GM20431 (cell line): Measurements from ENCODE around the gene GRIA4.
"Not testable (repeated sequence)": the region's sequence is repeated elsewhere in the genome, so short reads cannot be mapped to it uniquely, and the experiment has no call there.

ENCODE experiments used
- in situ Hi-C: fragments of 300-500 bp; cut with MseI, MboI; formaldehyde crosslinking; loops from one replicate; pipeline ENCODE4 v1.15.0; 2020; ENCODE audit warnings: low sequenced_read_pairs; ENCODE audit not compliant: unreplicated experiment

The GRIA4 gene

DNA sequence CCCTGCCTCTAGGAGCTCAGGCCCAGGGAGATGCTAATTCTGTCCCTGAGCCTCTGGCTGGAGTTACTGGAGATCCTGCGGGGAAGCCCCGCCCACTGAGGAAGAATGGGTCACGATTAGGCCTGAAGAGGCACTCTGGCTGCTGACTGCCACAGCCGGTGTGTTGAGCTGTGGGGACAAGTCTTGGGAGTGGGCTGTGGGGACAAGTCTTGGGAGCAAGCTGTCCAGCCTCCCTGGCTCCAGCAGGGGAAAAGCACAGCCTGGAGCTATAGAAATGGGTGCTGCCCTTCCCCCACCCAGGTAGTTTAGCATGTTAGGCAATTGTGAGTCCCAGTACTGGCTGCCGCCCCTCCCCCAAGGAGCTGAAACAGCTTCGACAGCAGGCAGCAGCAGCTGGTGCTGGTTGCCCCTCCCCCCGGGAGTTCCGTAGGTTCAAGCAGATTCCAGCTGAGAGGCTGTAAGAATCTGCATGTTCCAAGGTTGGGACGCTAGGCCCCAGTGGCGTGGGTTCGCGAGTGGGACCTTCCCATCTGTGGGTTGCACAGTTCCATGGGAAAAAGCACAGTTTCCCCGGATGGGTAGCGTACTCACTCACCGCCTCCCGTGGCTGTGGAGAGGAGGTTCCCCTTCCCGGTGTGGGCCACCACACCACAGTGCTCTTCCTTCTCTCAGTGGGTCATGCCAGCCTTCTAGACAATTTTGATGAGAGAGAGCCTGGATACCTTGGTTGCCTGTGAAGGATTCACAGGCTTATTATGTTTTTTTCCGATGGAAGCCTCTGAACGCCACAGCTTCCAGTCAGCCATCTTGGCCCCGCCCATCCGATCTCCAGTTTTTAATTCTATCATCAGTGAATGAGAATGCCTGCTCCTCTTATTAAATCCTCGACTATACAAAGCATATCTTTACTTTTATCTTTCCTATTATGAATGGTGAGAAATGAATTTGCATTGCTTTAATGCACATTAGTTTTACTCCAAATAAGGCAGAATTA lies 350.7 kb downstream of the GRIA4 start:
- in situ Hi-C loops, result no loop called here

DNA sequence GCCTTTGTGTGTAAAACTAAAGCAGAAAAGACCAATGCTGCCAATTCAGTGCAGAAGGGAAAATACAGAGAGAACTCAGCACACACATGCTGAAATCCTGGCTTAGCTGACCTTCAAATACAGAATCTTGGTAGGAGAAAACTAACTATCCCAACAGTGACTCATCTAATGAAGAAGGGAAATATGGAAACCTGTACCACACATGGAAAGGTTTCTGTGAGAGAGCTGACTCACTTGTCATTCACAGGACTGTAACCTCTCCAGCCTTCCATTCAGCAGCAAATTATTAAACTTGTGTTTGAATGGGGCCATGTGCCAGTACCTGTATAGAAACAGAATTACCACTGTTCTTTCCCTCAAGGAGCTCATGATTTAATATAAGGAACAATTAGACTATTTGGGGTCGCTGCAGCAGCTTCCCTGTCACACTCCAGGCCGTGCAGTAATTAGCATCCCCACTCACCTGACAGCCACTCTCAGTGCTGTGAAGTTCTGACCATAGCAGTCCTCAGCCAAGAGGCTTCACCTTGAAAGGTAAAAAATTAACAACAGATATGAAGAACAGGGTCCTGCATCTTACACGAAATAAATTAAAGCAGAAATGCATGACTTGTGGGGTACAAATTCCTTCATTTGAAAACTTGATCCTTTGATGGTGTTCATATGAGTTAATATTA lies 358.3 kb downstream of the GRIA4 start:
- in situ Hi-C loops, result no loop called here

DNA sequence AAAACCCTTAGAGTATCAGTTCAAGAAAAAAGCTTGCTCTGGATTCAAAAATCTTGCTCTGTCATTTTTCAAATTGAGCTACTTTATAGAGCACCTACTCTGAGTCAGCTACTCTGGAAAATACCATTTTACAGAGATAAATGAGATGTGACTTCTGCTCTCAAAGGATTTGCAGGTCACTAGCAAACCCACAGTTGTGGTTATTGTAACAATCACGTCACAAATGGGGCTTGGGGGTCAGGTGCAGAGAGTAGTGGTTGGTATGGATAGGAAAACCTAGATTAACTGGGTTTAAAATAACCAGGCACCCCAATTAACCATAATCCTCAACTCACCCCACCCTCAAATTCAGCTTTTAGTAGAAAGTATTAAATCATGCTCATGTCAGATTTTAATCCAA lies 359.9 kb downstream of the GRIA4 start:
- in situ Hi-C loops, result no loop called here

- in situ Hi-C loops, result no loop called here
These were observed 365.3 kb downstream of the GRIA4 start for GRCh38 chr11:105975128-105975527.

DNA sequence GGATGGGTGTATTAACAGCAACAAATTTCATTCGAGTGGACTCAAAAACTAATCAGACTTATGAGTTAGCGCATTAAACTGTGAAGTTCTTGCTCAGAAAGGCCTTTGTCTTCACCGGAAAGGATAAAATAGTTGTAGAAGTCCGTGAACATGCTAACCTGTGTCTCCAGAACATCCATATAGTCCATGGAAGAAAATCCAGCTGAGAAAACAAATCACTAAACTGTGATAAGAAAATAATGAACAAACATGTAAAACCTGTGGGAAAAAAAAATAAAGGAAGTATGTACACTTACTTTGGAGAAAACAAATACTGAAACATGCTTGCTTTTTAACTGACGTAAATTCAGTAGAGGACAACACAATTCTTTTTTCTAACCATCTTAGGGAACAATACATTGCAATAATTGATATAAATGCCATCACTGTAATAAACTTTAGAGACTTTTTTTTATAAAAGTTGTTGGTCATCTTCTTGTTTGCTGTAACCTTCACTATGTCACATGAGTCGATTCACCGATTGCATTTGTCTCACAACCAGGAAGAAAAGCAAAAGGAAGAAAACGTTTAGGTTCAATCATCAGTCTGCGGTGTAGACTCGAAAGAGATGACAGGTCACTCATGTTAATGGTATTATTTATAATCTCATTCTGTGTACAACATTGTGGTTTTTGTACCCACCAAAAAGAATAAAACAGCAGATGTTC lies 370.3 kb downstream of the GRIA4 start:
- in situ Hi-C loops, result no loop called here

DNA sequence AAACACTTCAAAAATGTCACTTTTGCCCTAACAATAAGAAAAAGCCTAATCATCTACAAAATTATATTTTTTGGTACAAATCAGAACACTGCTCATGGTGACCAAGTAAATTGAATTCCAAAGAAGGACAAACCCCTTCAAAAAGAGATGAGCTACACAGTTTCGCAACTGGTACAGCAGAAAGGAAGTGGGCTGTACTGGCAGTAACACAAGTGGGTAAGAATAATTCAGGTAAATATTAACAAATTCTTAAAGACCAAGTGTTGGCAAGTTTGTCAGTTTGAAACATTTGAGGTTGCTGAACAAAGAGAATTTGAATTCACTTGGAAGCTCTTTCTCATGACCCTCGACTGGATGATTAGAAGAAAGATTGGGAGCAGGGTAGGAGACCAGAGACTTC lies 376.7 kb downstream of the GRIA4 start:
- in situ Hi-C loops, result no loop called here

DNA sequence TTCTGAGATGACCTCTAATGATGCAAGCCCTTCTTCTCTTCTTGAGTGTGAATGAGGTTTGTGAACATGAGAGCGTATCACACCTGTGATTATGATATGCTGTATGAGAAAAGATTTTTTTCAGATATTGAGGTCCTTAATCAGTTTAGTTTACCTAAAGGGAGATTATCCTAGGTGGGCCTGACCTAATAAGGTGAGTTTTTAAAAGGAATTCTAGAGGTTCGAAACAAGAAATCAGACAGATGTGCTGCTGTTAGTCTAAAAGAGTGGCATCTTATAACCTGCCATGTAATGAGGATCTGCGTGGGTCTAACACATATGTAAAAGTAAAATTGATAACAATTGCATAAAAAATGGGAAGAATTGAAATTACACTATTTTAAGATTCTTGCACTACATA lies 378.3 kb downstream of the GRIA4 start:
- in situ Hi-C loops, result no loop called here

DNA sequence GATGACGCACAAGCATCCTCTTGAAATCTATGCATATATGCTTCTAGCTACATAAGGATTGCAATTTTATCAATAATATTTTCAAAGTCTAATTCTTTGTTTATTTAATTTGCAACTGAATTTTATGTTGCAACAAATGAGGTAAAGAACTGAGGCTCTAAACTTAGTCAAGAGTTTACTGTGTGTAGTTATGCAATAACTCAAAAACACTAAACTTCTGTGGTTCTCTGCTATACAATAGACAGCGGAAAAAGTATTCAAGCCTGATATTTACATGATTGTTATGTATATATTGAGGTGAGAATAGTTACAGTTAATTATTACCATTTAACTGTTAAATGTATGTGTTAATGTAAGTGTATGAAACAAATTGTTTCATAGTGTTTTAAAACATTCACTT lies 379.3 kb downstream of the GRIA4 start:
- in situ Hi-C loops, result no loop called here

GRCh38 chr11:105991888-105992287 lies 382.0 kb downstream of the GRIA4 start:
- in situ Hi-C loops, result no loop called here

DNA sequence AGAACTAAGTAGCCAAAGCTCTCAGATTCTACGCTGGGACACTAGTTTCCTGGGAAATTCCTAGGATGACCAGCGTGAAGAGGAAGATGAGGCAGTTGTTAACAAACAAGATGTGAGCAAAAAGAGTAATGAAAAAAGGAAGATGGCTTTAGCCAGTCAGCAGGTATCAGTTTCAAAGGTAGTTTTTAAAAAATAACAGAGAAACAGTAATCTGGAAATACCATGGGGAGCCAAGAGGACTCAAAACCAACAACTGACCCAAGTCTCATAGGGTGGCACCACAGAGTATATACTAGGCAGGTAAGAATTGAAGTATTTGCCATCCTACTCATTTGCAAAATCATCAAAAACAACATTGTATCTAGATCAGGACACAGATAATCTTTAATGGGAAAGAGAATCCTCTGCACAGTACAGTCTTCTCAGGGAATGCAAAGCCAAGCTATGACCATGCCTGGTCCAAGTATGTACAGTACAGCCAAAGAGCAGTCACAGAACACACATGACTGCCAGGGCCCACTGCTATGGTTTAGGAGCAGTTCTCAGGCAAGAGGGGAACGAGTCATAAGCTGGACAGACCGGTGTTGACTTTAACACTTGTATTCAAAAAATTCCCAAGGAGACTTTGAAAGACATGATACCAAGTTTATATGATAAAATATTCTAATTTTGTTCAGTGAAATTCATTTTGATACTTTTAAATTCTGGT lies 391.6 kb downstream of the GRIA4 start:
- in situ Hi-C loops, result no loop called here

DNA sequence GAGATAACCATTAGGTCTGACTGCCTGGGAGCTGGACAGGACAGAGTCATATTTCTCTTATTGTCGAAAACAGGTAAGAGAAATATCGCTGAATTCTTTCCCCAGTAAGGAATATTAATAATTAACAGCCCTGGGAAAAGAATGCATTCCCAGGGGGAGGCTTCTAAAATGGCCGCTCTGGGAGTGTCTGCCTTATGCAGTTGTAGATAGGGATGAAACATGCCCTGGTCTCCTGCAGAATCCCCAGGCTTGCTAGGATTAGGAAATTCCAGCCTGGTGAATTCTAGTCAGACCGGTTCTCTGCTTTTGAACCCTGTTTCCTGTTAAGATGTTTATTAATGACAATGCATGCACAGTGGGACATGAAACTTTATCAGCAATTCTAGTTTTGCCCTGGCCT lies 393.2 kb downstream of the GRIA4 start:
- in situ Hi-C loops, result not testable (repeated sequence)

DNA sequence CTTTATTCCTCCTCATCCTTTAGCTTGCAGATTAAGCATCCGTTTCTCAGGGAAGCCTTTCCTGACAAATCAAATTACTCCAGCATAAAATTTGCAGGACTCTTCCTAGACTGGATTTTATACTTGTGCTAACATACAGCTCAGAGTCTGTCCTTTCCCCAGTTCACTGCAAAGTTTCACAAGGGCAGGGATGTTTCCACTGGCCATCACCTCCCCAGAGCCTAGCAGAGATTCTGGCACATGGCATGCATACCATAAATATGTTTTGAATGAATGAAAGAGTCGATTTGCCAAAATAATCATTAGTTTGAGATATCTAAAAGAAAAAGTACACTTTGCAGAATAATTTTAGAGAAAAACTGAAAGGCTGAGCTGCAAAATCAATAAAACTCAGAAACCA lies 401.6 kb downstream of the GRIA4 start:
- in situ Hi-C loops, result no loop called here

GRCh38 chr11:106012744-106013143 lies 402.9 kb downstream of the GRIA4 start:
- in situ Hi-C loops, result no loop called here

DNA sequence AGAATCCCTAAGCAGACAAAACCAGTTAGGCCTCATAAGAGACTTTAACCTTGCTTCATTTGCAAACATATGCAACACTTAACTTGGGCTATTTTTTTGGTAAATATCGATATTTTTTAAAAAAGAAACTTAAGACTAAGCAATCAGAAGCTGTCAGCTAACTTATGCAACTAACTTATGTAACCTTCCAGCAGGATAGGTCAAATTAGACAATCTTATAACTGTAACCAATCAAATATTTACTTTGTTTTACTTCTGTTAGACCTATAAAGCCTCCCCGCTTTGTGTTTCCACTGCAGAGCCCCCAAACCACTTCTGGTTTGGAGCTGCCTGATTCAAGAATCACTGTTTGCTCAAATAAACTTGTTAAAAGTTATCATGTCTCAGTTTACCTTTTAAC lies 404.2 kb downstream of the GRIA4 start:
- in situ Hi-C loops, result no loop called here

GRCh38 chr11:106014620-106015019 lies 404.7 kb downstream of the GRIA4 start:
- in situ Hi-C loops, result no loop called here

DNA sequence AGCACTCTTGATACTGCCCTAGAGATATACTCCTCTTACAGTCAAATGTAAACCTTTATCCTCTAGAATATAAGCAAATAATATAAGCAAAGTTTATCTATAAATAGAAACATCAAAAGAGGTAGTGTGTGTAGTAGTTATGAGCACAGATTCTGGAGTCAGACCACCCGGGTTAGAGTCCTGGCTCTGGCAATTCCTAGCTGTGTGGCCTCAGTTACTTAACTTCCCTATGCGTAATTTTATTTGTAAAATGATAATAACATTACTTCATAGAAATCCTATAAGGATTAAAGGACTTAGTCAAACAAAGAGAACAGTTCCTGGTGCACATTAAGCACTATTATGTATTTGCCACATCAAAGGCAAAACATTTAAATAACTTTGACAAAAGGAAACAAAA lies 405.2 kb downstream of the GRIA4 start:
- in situ Hi-C loops, result no loop called here

- in situ Hi-C loops, result no loop called here
These were observed 407.2 kb downstream of the GRIA4 start for GRCh38 chr11:106017093-106017492.

DNA sequence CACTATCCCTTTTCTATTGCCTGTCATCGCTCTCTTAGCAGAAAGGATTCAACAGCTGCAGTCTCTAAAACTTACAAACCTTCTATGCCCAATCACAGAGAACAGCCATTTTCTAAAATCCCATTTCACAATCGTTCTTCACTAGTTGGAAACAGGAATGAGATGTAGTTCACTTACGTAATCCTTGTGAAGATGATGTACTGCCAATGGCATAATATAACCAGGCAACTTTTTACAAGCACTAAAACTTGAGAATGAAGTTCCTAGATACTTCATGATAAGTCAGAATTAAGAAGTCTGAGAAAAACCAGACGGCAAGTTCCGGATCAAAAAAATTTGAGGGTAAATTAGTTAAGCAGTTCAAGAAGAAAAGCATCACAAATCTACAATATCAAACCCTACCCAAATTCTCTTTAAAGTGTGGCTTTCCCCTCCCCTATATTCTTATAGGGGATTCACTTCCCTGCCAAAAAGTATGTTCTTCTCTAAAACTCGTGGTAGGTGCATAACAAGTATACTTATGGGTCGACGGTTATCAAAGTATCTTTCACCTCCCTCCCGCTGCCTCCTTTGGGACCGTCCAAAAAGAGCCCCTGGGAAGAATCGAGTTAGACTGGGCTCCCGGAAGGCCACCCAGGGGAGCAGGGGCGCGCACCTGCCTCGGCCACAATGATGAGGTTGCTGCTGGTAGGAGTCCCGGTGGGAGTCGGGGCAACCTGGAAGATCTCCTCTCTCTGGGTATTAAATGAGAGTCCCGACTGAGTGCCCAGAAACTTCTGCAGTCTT lies 411.5 kb downstream of the GRIA4 start:
- in situ Hi-C loops, result no loop called here

DNA sequence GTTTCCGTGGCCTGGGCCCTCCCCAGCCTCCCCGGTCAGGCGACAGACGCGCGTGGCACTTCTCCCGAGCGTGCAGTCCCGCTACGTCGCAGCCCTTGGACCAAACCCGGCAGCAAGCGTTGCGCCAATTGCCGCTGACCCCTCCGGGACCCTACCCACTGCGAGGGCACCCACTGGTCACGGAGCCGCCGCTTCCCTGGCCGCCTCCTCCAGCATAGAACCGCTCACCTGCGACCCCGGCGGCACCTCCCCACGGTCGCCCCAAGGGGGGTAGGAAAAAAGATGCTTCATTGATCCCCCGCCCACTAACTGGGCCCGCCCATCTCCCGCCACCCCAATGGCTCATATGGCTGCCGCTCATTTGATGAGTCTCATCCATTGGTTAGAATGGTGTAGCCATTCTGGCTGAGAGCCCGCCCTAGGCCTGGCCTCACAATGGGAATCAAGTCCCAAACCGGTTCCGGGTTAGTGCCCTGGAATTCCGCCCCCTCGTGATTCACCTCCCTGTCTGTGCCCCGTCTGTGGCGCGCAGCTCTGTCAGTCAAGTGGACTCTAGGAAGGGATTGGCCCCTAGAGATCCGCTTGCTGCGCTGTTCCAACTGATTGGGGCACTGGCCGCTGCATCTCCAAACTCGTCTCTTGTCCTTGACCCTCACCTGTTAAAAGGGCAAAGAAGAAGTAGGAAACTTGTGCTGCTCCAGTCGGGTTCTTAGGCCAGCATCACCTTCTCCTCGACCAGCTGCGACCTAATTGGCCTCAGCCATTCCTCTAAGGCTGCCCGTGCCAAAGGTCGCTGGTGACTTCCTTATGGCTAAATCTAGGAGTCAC lies 412.3 kb downstream of the GRIA4 start, which contains the start of gene MSANTD4:
TSS of gene MSANTD4 (minus strand) at position 274 of the 828 bp plus-strand sequence. CDS start 11,323 bp downstream, outside the sequence.
- in situ Hi-C loops, result no loop called here
